ENCODE data around the gene ECI2. TPM values are rescaled to one million over a fixed set of nuclear protein-coding genes. Genes with fewer than 3 reads are reported as not detected.

Gene ECI2
- total and polyA plus RNA-seq, 10 of the 15 experiments (the other 5 are each of a cell fraction or from before 2014, with no cell fraction given), result 38.7 to 129 (median 60.1) TPM

DNA sequence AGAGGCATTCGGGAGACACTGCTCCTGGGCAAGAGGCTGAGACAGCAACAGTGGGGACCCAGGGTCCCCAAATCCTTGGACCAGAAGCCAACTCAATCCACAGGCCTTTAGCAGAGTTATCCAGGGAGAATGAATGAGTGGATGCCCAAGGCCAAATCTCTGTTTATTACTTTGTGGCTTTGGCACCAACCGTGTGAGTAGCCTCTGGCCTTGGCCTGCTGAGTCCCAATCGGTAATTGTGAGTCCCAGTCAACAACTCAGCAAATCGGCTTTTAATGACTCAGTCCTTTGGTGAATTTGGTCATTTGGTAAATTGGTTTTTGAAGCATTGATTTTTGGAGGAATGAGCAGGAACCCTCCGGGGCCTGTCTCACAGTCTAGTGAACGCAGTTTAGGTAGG, 29.1 kb upstream of the ECI2 start:
- BruUV-seq (replicated peaks), result no TSS peak
- ChIA-PET POLR2A (no interaction called here), RAD21 (ENCODE audit: unreplicated experiment) (no interaction called here), SMC1A (ENCODE audit: uncharacterized antibody, unreplicated experiment) (no interaction called here), CTCF (no interaction called here)
- ATAC-seq (no peak), DNase-seq (ENCODE audit: low read depth, low spot score) (no peak), FAIRE-seq (no peak)
- H4K20me1 ChIP-seq (ENCODE audit: control insufficient read depth, insufficient read depth), result no peaks in the 10 kb centered on the region
- no peaks in the 10 kb centered on the region for H3K9me3 ChIP-seq (replicated peaks; ENCODE audit: control insufficient read depth, insufficient read depth, low read length)
- intact Hi-C loops (cut with micrococcal nuclease; ENCODE audit: unreplicated experiment), result no loop called here
- H3K4me2 ChIP-seq (ENCODE audit: control insufficient read depth, insufficient read depth), result no peak overlapping the region
- H3K79me2 ChIP-seq (ENCODE audit: control insufficient read depth, insufficient read depth, low read length), result no peaks in the 10 kb centered on the region
- no peak overlapping the region for H3K27ac ChIP-seq (ENCODE audit: control insufficient read depth, insufficient read depth)
- H3K4me1 ChIP-seq (ENCODE audit: control insufficient read depth, insufficient read depth, low read length), result no peaks in the 10 kb centered on the region
- in situ Hi-C loops (cut with MboI), result no loop called here
- no peaks in the 10 kb centered on the region for H3K36me3 ChIP-seq (ENCODE audit: control insufficient read depth in 2 of 2, insufficient read depth in 2 of 2, low read length in 1 of 2)
- H3K4me3 ChIP-seq, result no peak overlapping the region
- no peaks in the 10 kb centered on the region; a peak in 2 of 4 replicates for H3K27me3 ChIP-seq (replicated peaks in 1 of 2; ENCODE audit: control insufficient read depth in 2 of 2, insufficient read depth in 2 of 2, low read length in 1 of 2)
- H3K9ac ChIP-seq (ENCODE audit: control insufficient read depth, insufficient read depth, low read length), result no peak overlapping the region
- no peak overlapping the region for H2AFZ ChIP-seq (ENCODE audit: control insufficient read depth, low read depth, low read length)
- WGBS (ENCODE audit: insufficient coverage, insufficient replicate concordance, low lambda C conversion rate, missing lambda C conversion rate), result 35% methylated on average over 6 of the region's 6 CpGs
- TF ChIP-seq WRNIP1 (IDR thresholded peaks at IDR 0.05; ENCODE audit: borderline replicate concordance, low read depth, low read length) (no peak), SREBF2 (IDR thresholded peaks at IDR 0.05; ENCODE audit: low read length) (no peak), TCF12 (IDR thresholded peaks at IDR 0.05; ENCODE audit: low read depth, low read length) (no peak), RB1 (IDR thresholded peaks at IDR 0.05; ENCODE audit: borderline replicate concordance) (no peak), BMI1 (IDR thresholded peaks at IDR 0.05; ENCODE audit: borderline replicate concordance) (no peak), ATF7 (IDR thresholded peaks at IDR 0.05; ENCODE audit: low read depth) (no peak), NR2C2 (IDR thresholded peaks at IDR 0.05; ENCODE audit: borderline replicate concordance, control insufficient read depth, insufficient read length, low read depth) (no peak), FOS (IDR thresholded peaks at IDR 0.05; ENCODE audit: borderline replicate concordance, extremely low read depth, insufficient read length) (no peak), DPF2 (IDR thresholded peaks at IDR 0.05) (no peak), YBX1 (IDR thresholded peaks at IDR 0.05) (no peak), SMC3 (IDR thresholded peaks at IDR 0.05; ENCODE audit: borderline replicate concordance, low read length) (no peak), NR2F1 (conservative IDR thresholded peaks at IDR 0.05) (no peak)
- TF ChIP-seq, protein P1, sequence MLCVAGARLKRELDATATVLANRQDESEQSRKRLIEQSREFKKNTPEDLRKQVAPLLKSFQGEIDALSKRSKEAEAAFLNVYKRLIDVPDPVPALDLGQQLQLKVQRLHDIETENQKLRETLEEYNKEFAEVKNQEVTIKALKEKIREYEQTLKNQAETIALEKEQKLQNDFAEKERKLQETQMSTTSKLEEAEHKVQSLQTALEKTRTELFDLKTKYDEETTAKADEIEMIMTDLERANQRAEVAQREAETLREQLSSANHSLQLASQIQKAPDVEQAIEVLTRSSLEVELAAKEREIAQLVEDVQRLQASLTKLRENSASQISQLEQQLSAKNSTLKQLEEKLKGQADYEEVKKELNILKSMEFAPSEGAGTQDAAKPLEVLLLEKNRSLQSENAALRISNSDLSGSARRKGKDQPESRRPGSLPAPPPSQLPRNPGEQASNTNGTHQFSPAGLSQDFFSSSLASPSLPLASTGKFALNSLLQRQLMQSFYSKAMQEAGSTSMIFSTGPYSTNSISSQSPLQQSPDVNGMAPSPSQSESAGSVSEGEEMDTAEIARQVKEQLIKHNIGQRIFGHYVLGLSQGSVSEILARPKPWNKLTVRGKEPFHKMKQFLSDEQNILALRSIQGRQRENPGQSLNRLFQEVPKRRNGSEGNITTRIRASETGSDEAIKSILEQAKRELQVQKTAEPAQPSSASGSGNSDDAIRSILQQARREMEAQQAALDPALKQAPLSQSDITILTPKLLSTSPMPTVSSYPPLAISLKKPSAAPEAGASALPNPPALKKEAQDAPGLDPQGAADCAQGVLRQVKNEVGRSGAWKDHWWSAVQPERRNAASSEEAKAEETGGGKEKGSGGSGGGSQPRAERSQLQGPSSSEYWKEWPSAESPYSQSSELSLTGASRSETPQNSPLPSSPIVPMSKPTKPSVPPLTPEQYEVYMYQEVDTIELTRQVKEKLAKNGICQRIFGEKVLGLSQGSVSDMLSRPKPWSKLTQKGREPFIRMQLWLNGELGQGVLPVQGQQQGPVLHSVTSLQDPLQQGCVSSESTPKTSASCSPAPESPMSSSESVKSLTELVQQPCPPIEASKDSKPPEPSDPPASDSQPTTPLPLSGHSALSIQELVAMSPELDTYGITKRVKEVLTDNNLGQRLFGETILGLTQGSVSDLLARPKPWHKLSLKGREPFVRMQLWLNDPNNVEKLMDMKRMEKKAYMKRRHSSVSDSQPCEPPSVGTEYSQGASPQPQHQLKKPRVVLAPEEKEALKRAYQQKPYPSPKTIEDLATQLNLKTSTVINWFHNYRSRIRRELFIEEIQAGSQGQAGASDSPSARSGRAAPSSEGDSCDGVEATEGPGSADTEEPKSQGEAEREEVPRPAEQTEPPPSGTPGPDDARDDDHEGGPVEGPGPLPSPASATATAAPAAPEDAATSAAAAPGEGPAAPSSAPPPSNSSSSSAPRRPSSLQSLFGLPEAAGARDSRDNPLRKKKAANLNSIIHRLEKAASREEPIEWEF (IDR thresholded peaks at IDR 0.05; ENCODE audit: insufficient replicate concordance, low read depth, low read length), result no peak
- TF ChIP-seq, protein P2, sequence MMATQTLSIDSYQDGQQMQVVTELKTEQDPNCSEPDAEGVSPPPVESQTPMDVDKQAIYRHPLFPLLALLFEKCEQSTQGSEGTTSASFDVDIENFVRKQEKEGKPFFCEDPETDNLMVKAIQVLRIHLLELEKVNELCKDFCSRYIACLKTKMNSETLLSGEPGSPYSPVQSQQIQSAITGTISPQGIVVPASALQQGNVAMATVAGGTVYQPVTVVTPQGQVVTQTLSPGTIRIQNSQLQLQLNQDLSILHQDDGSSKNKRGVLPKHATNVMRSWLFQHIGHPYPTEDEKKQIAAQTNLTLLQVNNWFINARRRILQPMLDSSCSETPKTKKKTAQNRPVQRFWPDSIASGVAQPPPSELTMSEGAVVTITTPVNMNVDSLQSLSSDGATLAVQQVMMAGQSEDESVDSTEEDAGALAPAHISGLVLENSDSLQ (IDR thresholded peaks at IDR 0.05), result no peak
- TF ChIP-seq, protein P3, sequence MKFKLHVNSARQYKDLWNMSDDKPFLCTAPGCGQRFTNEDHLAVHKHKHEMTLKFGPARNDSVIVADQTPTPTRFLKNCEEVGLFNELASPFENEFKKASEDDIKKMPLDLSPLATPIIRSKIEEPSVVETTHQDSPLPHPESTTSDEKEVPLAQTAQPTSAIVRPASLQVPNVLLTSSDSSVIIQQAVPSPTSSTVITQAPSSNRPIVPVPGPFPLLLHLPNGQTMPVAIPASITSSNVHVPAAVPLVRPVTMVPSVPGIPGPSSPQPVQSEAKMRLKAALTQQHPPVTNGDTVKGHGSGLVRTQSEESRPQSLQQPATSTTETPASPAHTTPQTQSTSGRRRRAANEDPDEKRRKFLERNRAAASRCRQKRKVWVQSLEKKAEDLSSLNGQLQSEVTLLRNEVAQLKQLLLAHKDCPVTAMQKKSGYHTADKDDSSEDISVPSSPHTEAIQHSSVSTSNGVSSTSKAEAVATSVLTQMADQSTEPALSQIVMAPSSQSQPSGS (IDR thresholded peaks at IDR 0.05; ENCODE audit: low read length), result no peak
- TF ChIP-seq, protein P4, sequence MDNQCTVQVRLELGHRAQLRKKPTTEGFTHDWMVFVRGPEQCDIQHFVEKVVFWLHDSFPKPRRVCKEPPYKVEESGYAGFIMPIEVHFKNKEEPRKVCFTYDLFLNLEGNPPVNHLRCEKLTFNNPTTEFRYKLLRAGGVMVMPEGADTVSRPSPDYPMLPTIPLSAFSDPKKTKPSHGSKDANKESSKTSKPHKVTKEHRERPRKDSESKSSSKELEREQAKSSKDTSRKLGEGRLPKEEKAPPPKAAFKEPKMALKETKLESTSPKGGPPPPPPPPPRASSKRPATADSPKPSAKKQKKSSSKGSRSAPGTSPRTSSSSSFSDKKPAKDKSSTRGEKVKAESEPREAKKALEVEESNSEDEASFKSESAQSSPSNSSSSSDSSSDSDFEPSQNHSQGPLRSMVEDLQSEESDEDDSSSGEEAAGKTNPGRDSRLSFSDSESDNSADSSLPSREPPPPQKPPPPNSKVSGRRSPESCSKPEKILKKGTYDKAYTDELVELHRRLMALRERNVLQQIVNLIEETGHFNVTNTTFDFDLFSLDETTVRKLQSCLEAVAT (IDR thresholded peaks at IDR 0.05), result no peak
